Esophagus muscularis mucosa (tissue), 3 donors: ENCODE results near the gene KCTD21.

ENCODE experiments used
- CTCF ChIP-seq, 3 experiments: fragments of 200-600 bp in 2 of 3; fragments of 450-650 bp in 1 of 3; sonication (generic) in 2 of 3; IDR thresholded peaks; one replicate each; pipeline ENCODE4 v1.5.1; 2017 to 2019; ENCODE audit warnings: antibody characterized with exemption in 3 of 3, mild to moderate bottlenecking in 2 of 3, moderate library complexity in 1 of 3
- POLR2A ChIP-seq: fragments of 450-650 bp; IDR thresholded peaks from one replicate; pipeline ENCODE4 v1.6.1; 2017; ENCODE audit warnings: antibody characterized with exemption, moderate library complexity, mild to moderate bottlenecking, low read depth

DNA sequence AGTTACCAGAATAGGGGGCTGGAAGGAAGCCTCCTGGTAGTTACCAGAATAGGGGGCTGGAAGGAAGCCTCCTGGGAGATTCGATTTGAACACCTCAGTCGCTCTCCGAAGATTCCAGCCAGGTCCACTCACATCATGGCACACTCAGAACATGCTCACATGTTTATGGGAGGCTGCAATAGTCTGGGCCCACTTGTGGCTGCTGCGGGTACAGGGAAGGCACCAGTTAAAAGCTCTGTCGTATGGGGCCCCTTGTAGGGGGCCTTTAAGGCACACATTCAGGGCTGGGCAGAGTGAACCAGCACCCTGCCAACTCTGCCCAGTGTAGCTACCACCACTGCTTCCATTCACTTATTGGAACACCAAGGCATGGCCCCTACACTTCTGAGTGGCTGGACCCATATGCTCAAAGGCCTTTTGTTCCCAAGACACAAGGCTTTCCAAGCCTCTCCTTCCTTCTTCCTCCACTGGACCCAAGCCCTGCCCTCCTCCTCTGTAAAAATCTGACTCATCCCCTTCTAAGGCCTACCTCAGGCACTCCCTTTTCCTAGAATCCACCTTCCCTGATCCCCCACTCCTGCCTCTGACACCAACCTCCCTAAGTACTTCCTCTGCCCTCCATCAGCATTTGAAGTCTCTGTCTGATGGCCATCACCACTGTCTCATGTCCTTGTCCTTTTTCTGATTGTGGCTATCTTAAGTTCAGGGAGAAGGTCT, 28.3 kb upstream of the KCTD21 start:
- TF ChIP-seq CTCF (IDR thresholded peaks at IDR 0.05) (no peak), POLR2A (no peak)
